NCI-H69 (cell line): ENCODE data around the gene LDB3.
A peak's percentile ranks its signal among the peaks of the same experiment; 100 is the strongest.

Experiments used
- DNase-seq: peaks from one replicate; lab custom pipeline; 2025; lab: John Stamatoyannopoulos, UW

Gene LDB3

GRCh38 chr10:86664341-86665217 is 3.7 kb upstream of the LDB3 start:
- DNase-seq, result peak; percentile 41

- DNase-seq, result peak; percentile 41
These were observed 3.1 kb upstream of the LDB3 start for GRCh38 chr10:86665218-86665607.

GRCh38 chr10:86665868-86666267 is 2.4 kb upstream of the LDB3 start:
- DNase-seq, result peak; percentile 58

- DNase-seq, result peak; percentile 90
These were observed 1.8 kb upstream of the LDB3 start for GRCh38 chr10:86666538-86666937.

- peak; percentile 66 for DNase-seq
These were observed 710 bp upstream of the LDB3 start for GRCh38 chr10:86667421-86668181.

- DNase-seq, result no peak
These were observed 2.0 kb downstream of the LDB3 start for GRCh38 chr10:86670290-86670811.

GRCh38 chr10:86670876-86671275 is 2.6 kb downstream of the LDB3 start:
- DNase-seq, result no peak

GRCh38 chr10:86671419-86671818 is 3.1 kb downstream of the LDB3 start:
- DNase-seq, result peak; percentile 24

GRCh38 chr10:86671985-86672710 is 3.8 kb downstream of the LDB3 start:
- DNase-seq, result peak; percentile 33

GRCh38 chr10:86673216-86673826 is 5.0 kb downstream of the LDB3 start:
- DNase-seq, result peak; percentile 85

- DNase-seq, result peak; percentile 86
These were observed 5.7 kb downstream of the LDB3 start for GRCh38 chr10:86673827-86674581.

- no peak for DNase-seq
These were observed 6.6 kb downstream of the LDB3 start for GRCh38 chr10:86674912-86675311.

- no peak for DNase-seq
These were observed 9.1 kb downstream of the LDB3 start for GRCh38 chr10:86677374-86677773.

- no peak for DNase-seq
These were observed 10.9 kb downstream of the LDB3 start for GRCh38 chr10:86678999-86679792.

GRCh38 chr10:86681047-86681446 is 12.7 kb downstream of the LDB3 start:
- DNase-seq, result peak; percentile 58

- DNase-seq, result no peak
These were observed 13.5 kb downstream of the LDB3 start for GRCh38 chr10:86681722-86682386.

- no peak for DNase-seq
These were observed 14.4 kb downstream of the LDB3 start for GRCh38 chr10:86682675-86683074.

GRCh38 chr10:86684331-86685097 is 16.2 kb downstream of the LDB3 start:
- peak; percentile 17 for DNase-seq

- no peak for DNase-seq
These were observed 17.1 kb downstream of the LDB3 start for GRCh38 chr10:86685416-86685815.
